ENCODE measurements around the gene NAT9. TPM values are rescaled to one million over a fixed set of nuclear protein-coding genes. Genes with fewer than 3 reads are reported as not detected.

The NAT9 gene
- total RNA-seq, 1 donor = 32.0 TPM

DNA sequence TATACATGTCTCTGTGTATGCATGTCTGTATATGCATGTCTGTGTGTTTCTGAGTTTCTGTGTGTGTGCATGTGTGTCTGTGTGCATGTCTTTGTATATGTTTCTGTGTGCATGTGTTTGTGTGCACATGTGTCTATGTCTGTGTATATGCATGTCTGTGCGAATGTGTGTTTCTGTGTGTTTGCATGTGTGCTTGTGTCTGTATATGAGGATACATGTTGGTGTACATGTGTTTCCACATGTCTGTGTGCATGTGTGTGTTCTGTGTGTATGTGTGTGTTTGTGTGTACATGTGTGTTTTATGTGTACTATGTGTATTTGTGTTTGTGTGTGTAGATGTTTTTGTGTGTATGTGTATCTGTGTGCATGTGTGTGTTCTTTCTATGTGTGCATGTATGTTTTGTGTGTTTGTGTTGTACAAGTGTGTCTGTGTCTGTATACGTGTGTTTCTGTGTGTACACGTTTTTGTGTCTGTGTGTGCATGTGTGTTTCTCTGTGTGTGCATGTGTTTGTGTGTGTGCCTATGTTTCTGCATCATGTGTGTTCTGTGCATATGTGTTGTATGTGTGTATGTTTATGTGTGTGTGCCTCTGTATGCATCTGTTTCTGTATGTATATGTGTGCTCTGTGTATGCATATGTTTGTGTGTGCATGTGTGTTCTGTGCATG is 48.0 kb downstream of the NAT9 start:
- no peak overlapping the region for H3K4me3 ChIP-seq (ENCODE audit: low read depth, low read length)
- DNase-seq (ENCODE audit: low read depth) = no peak
- TF ChIP-seq, protein P1, sequence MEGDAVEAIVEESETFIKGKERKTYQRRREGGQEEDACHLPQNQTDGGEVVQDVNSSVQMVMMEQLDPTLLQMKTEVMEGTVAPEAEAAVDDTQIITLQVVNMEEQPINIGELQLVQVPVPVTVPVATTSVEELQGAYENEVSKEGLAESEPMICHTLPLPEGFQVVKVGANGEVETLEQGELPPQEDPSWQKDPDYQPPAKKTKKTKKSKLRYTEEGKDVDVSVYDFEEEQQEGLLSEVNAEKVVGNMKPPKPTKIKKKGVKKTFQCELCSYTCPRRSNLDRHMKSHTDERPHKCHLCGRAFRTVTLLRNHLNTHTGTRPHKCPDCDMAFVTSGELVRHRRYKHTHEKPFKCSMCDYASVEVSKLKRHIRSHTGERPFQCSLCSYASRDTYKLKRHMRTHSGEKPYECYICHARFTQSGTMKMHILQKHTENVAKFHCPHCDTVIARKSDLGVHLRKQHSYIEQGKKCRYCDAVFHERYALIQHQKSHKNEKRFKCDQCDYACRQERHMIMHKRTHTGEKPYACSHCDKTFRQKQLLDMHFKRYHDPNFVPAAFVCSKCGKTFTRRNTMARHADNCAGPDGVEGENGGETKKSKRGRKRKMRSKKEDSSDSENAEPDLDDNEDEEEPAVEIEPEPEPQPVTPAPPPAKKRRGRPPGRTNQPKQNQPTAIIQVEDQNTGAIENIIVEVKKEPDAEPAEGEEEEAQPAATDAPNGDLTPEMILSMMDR (IDR thresholded peaks at IDR 0.05; ENCODE audit: insufficient read depth, low read depth, low read length) = no peak

DNA sequence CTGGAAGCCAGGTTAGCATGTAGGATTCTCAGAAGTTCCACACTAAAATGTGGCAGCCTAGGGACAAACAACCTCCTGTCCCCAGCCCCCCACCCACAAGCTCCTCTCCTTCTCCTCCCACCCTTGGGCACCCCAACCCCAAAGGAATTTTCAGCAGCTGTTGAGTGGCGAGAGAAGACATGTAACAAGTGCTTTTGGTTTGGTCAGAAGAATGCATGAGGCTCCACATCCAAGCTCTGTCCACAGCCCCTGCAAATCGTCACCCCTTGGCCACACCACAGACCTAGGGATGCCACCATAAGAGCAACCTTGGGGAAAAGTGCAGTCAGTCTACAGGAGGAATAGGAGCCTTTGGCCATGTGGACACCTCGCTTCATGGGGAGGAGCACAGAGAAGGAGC is 51.0 kb downstream of the NAT9 start:
- TF ChIP-seq, protein P1 (IDR thresholded peaks at IDR 0.05; ENCODE audit: insufficient read depth, low read depth, low read length) = no peak
- DNase-seq (ENCODE audit: low read depth) = no peak
- H3K4me3 ChIP-seq (ENCODE audit: low read depth, low read length) = no peak overlapping the region

DNA sequence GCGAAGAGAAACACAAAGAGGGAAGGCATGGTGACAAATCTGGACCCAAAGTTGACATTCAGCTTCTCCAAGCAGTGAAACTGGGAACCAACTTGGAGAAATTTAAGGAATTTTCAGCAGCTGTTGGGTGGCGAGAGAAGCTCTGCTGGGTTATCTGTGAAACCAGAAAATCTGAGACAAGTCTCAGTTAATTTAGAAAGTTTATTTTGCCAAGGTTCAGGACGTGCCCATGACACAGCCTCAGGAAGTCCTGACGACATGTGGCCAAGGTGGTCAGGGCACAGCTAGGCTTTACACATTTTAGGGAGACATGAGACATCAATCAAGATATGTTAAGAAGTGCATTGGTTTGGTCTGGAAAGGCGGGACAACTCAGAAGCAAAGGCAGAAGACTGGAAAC is 52.3 kb downstream of the NAT9 start:
- DNase-seq (ENCODE audit: low read depth) = no peak
- no peak overlapping the region for H3K4me3 ChIP-seq (ENCODE audit: low read depth, low read length)
- TF ChIP-seq, protein P1 (IDR thresholded peaks at IDR 0.05; ENCODE audit: insufficient read depth, low read depth, low read length) = no peak

DNA sequence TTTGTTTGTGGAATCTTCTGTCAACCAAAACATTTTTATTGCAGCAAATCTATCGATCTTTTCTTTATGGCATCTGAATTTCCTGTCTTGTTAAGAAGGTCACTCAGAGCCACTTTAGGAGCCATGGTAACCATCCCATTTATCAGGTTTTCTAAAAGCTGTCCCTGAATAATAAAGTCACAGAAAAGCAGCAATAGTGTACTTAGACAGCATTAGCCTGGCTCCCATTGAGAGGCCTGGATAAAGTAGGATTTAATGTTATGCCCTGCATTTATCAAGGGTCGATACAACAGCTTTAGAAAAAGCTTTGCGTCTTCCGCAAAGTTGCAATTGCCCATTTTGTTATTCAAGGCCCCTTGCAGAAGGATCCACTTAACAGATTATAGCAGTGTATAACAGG is 53.4 kb downstream of the NAT9 start:
- DNase-seq (ENCODE audit: low read depth) = no peak
- TF ChIP-seq, protein P1 (IDR thresholded peaks at IDR 0.05; ENCODE audit: insufficient read depth, low read depth, low read length) = no peak
- no peak overlapping the region for H3K4me3 ChIP-seq (ENCODE audit: low read depth, low read length)

Other genes starting within 250 kb of the NAT9 start
- not detected in 2 replicates for gene CD300LB, start 244.9 kb downstream of the NAT9 start, total RNA-seq
- not detected in 2 replicates for gene CD300C, start 230.2 kb downstream of the NAT9 start, total RNA-seq
- gene CD300H, start 208.8 kb downstream of the NAT9 start, total RNA-seq = not detected in 2 replicates
- not detected in 2 replicates for gene CD300LD, start 184.1 kb downstream of the NAT9 start, total RNA-seq
- not detected in 2 replicates for gene CD300E, start 152.6 kb downstream of the NAT9 start, total RNA-seq
- not detected in 2 replicates for gene CD300LF, start 63.4 kb downstream of the NAT9 start, total RNA-seq
- gene RAB37, start 39.1 kb downstream of the NAT9 start, total RNA-seq = 0.32 TPM in 1 of 2 replicates, not detected in the other
- 18.0 and 20.7 TPM in 2 replicates for gene NHERF1, start 27.7 kb downstream of the NAT9 start, total RNA-seq
- under 0.01 and 0.32 TPM in 2 replicates for gene GRIN2C, start 83.5 kb upstream of the NAT9 start, total RNA-seq
- gene FDXR, start 96.6 kb upstream of the NAT9 start, total RNA-seq = 19.6 and 20.7 TPM in 2 replicates
- gene FADS6, start 117.3 kb upstream of the NAT9 start, total RNA-seq = not detected in 2 replicates
- gene USH1G, start 146.9 kb upstream of the NAT9 start, total RNA-seq = not detected in 2 replicates
- not detected in 2 replicates for gene OTOP2, start 147.9 kb upstream of the NAT9 start, total RNA-seq
- not detected in 2 replicates for gene OTOP3, start 159.6 kb upstream of the NAT9 start, total RNA-seq
- 3.5 and 4.3 TPM in 2 replicates for gene HID1, start 196.4 kb upstream of the NAT9 start, total RNA-seq
- gene CDR2L, start 211.3 kb upstream of the NAT9 start, total RNA-seq = 26.8 and 31.9 TPM in 2 replicates
- gene MRPL58, start 236.3 kb upstream of the NAT9 start, total RNA-seq = 23.7 and 30.6 TPM in 2 replicates